ENCODE measurements around the gene MYH6. TPM values are rescaled to one million over a fixed set of nuclear protein-coding genes. Genes with fewer than 3 reads are reported as not detected.

The MYH6 gene
- total RNA-seq, 4 donors from 2014 or later, result 20.4 to 1,496 (median 303) TPM

DNA sequence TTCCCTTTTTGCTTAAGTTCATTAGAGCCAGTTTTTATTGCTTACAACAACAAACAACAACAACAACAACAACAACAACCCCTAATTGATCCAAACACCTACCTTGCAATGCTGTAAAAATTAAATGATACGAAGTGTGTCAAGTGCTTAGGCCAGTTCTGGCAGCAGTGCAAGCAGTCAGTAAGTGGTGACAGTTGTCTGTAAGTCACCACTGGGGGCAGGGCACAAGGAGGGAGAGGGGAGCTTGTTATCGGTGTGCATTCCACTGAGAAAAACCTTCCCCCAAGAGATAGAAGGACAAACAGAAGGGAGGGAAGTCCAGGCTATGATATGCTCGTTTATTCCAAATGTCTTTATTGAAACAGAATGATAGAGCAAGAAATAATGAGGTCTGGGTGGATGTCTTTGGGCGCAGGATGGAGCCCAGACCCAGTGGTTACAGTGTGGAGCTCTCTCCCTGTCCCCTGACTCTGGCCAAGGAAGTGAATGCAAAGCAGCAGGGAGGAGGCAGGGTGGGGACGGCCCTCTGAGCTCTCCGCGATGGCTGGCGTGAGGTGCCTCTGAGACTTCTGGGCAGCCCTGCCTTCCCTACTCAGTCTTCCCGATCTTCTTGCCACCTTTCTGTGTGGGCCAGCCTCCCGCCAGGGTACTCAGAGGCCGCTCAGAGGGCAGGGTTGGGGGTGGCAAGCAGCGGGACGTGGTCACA, 61.9 kb downstream of the MYH6 start:
- DNase-seq, result no peak
- no peak for ATAC-seq
- in situ Hi-C loops (cut with MboI; ENCODE audit: low sequenced_read_pairs in 4 of 4) (loop anchor here in 1 of 4 donors (25.0 kb wide), 1 partner anchor 216 kb away; the partner anchor contains the start of genes AP1G2, THTPA and ZFHX2), intact Hi-C loops (cut with DNase I; ENCODE audit: low total_unique reads) (no loop called here)
- Histone ChIP-seq H3K27ac (no peak overlapping the region), H3K9me3 (no peaks in the 10 kb centered on the region), H3K4me3 (no peak overlapping the region), H3K36me3 (no peaks in the 10 kb centered on the region), H3K4me1 (no peaks in the 10 kb centered on the region), H3K27me3 (peaks cover 0 to 4% (median under 1%) of the 10 kb centered on the region in 3 donors)
- TF ChIP-seq POLR2A (IDR thresholded peaks at IDR 0.05), result no peak
- TF ChIP-seq, protein P1, sequence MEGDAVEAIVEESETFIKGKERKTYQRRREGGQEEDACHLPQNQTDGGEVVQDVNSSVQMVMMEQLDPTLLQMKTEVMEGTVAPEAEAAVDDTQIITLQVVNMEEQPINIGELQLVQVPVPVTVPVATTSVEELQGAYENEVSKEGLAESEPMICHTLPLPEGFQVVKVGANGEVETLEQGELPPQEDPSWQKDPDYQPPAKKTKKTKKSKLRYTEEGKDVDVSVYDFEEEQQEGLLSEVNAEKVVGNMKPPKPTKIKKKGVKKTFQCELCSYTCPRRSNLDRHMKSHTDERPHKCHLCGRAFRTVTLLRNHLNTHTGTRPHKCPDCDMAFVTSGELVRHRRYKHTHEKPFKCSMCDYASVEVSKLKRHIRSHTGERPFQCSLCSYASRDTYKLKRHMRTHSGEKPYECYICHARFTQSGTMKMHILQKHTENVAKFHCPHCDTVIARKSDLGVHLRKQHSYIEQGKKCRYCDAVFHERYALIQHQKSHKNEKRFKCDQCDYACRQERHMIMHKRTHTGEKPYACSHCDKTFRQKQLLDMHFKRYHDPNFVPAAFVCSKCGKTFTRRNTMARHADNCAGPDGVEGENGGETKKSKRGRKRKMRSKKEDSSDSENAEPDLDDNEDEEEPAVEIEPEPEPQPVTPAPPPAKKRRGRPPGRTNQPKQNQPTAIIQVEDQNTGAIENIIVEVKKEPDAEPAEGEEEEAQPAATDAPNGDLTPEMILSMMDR (IDR thresholded peaks at IDR 0.05 in 4 of 5, conservative IDR thresholded peaks at IDR 0.05 in 1 of 5), result no peak

DNA sequence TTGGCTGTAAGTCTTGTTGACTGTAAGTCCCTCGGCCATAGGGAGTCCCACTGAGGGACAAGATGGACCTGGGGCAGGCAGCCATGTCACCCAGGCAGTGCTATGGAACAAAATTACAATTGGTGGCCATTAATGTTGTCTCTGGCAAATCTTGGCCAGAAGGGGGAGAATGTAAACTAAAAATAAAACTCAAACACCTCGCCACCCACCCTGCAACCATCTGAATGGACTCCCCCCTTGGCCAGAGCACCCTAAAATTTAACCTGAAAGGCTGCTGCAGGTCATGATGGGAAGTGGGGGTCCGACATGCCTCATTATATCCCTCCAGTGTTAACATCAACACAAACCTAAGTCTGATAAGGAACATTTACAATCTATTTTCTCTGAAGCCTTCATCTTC, 63.6 kb downstream of the MYH6 start:
- Histone ChIP-seq H3K9me3 (no peaks in the 10 kb centered on the region), H3K36me3 (no peaks in the 10 kb centered on the region), H3K27ac (no peak overlapping the region), H3K4me1 (no peaks in the 10 kb centered on the region), H3K27me3 (no peaks in the 10 kb centered on the region), H3K4me3 (no peak overlapping the region)
- in situ Hi-C loops (cut with MboI; ENCODE audit: low sequenced_read_pairs in 4 of 4), result loop anchor here in 1 of 4 donors (25.0 kb wide), 1 partner anchor 218 kb away; the partner anchor contains the start of genes AP1G2, THTPA and ZFHX2
- DNase-seq (no peak), ATAC-seq (no peak)
- intact Hi-C loops (cut with DNase I; ENCODE audit: low total_unique reads), result no loop called here
- TF ChIP-seq, protein P1 (IDR thresholded peaks at IDR 0.05 in 4 of 5, conservative IDR thresholded peaks at IDR 0.05 in 1 of 5), result no peak
- TF ChIP-seq POLR2A (IDR thresholded peaks at IDR 0.05), result no peak

DNA sequence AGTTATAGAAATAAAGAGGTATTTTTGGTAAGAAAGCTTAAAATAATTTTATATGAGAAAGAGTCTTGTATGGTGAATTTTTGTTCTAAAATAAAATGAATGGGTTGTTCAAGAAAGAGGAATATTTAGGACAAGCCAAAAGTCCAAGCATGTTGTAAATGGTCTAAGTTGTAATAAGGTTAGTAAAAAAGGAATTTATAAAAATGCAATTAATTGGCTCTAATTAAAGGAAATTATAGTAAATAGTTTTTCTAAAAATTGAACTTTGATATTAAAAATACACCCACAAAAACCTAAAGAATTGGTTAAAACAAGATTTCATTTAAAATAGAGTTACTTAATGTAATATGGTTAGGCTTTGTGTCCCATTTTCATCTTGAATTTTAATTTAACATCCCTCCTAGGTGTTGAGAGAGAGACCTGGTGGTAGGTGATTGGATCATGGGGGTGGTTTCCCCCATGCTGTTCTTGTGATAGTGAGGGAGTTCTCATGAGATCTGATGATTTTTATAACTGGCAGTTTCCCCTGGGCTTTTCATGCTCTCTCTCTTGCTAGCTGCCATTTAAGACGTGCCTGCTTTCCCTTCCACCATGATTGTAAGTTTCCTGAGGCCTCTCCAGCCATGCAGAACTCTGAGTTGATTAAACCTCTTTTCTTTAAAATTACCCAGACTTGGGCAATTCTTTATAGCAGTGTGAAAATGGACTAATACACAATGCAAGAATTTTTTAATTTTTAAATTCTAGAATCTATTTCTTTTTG, 68.4 kb downstream of the MYH6 start:
- in situ Hi-C loops (cut with MboI; ENCODE audit: low sequenced_read_pairs in 4 of 4), result loop anchor here in 2 of 4 donors (10.0 to 25.0 kb wide), 2 partner anchors 45 to 223 kb away; partner anchors contain the start of genes AP1G2 (in 1 of the 2), THTPA (in 1 of the 2) and ZFHX2 (in 1 of the 2)

DNA sequence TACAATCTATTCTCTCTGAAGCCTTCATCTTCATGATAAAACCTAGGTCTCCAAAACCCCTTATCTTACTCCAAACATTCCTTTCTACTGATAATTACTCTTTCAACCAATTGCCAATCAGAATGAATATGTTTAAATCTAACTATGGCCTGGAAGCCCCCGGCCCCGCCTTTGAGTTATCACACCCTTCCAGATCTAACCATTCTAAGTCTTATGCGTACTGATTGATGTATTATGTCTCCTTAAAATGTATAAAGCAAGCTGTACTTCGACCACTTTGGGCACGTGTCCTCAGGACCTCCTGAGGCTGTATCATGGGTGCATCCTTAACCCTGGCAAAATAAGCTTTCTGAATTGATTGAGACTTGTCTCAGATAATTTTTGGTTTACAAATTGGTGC, 72.5 kb downstream of the MYH6 start:
- no peak for TF ChIP-seq POLR2A (IDR thresholded peaks at IDR 0.05)
- TF ChIP-seq, protein P1 (IDR thresholded peaks at IDR 0.05 in 4 of 5, conservative IDR thresholded peaks at IDR 0.05 in 1 of 5), result no peak
- Histone ChIP-seq H3K9me3 (no peaks in the 10 kb centered on the region), H3K4me3 (no peak overlapping the region), H3K27ac (no peak overlapping the region), H3K4me1 (no peaks in the 10 kb centered on the region), H3K36me3 (no peaks in the 10 kb centered on the region), H3K27me3 (no peaks in the 10 kb centered on the region)
- intact Hi-C loops (cut with DNase I; ENCODE audit: low total_unique reads), result no loop called here
- in situ Hi-C loops (cut with MboI; ENCODE audit: low sequenced_read_pairs in 4 of 4), result loop anchor here in 2 of 4 donors (10.0 to 25.0 kb wide), 2 partner anchors 49 to 227 kb away; partner anchors contain the start of genes AP1G2 (in 1 of the 2), THTPA (in 1 of the 2) and ZFHX2 (in 1 of the 2)
- DNase-seq (no peak), ATAC-seq (no peak)

More for the DNA sequence above, 68.4 kb downstream of the MYH6 start:
- intact Hi-C loops (cut with DNase I; ENCODE audit: low total_unique reads), result no loop called here
- Histone ChIP-seq H3K4me3 (no peak overlapping the region), H3K27ac (no peak overlapping the region), H3K9me3 (no peaks in the 10 kb centered on the region), H3K36me3 (no peaks in the 10 kb centered on the region), H3K4me1 (no peaks in the 10 kb centered on the region), H3K27me3 (no peaks in the 10 kb centered on the region)
- TF ChIP-seq POLR2A (IDR thresholded peaks at IDR 0.05), result no peak
- TF ChIP-seq, protein P1 (IDR thresholded peaks at IDR 0.05 in 4 of 5, conservative IDR thresholded peaks at IDR 0.05 in 1 of 5), result no peak
- DNase-seq (no peak), ATAC-seq (no peak)

MicroRNAs encoded within 50 kb of the gene (microRNA counts, 767-probe panel; counts per million panel counts)
- microRNA hsa-miR-208a (356 to 448 counts per million in 2 donors), microRNA hsa-miR-208b (9,129 to 9,408 counts per million in 2 donors)

Small RNA genes within 50 kb of the gene (microRNA-seq; reads per million reads assigned to microRNA genes)
- gene MIR208A (ENCODE audit: borderline replicate concordance in 2 of 2) (224 to 429 reads per million in 2 donors), gene MIR208B (ENCODE audit: borderline replicate concordance in 2 of 2) (10,204 to 15,275 reads per million in 2 donors)

Other genes starting within 250 kb of the MYH6 start
- gene SLC7A8, start 224.6 kb downstream of the MYH6 start, total RNA-seq, result 100 to 1,000 TPM in 1 of 4 donors, 10 to 100 TPM in 3; 34.5 to 199 (median 63.7) TPM
- gene RNF212B, start 170.3 kb downstream of the MYH6 start, total RNA-seq, result not detected
- gene HOMEZ, start 122.1 kb downstream of the MYH6 start, total RNA-seq, result 1 to 10 TPM; 7.8 to 10.0 (median 8.4) TPM
- gene PPP1R3E, start 105.4 kb downstream of the MYH6 start, total RNA-seq, result 1 to 10 TPM; 5.9 to 7.9 (median 6.7) TPM
- 10 to 100 TPM; 13.4 to 24.9 (median 23.8) TPM for gene BCL2L2, start 101.4 kb downstream of the MYH6 start, total RNA-seq
- 10 to 100 TPM; 15.7 to 32.8 (median 26.6) TPM for gene PABPN1, start 86.8 kb downstream of the MYH6 start, total RNA-seq
- 1 to 10 TPM in 2 of 4 donors, under 1 TPM in 2; 0.68 to 2.7 (median 1.4) TPM for gene SLC22A17, start 55.4 kb downstream of the MYH6 start, total RNA-seq
- gene EFS, start 43.1 kb downstream of the MYH6 start, total RNA-seq, result 1 to 10 TPM in 3 of 4 donors, under 1 TPM in 1; 0.31 to 4.1 (median 1.6) TPM
- not detected for gene IL25, start 35.5 kb downstream of the MYH6 start, total RNA-seq
- 1 to 10 TPM in 1 of 4 donors, not detected in 3; 1.7 TPM for gene CMTM5, start 31.2 kb downstream of the MYH6 start, total RNA-seq
- gene MYH7, start 27.4 kb upstream of the MYH6 start, total RNA-seq, result 1,000 to 10,000 TPM; 1,360 to 5,274 (median 3,359) TPM
- 10 to 100 TPM; 27.9 to 41.9 (median 36.1) TPM for gene NGDN, start 61.4 kb upstream of the MYH6 start, total RNA-seq
- under 1 TPM in 3 of 4 donors, not detected in 1; 0.23 to 0.44 (median 0.41) TPM for gene ZFHX2, start 143.5 kb upstream of the MYH6 start, total RNA-seq
- 10 to 100 TPM; 13.2 to 32.9 (median 21.4) TPM for gene THTPA, start 148.0 kb upstream of the MYH6 start, total RNA-seq
- gene AP1G2, start 159.5 kb upstream of the MYH6 start, total RNA-seq, result 10 to 100 TPM in 1 of 4 donors, 1 to 10 TPM in 3; 1.5 to 31.5 (median 7.8) TPM
- gene JPH4, start 170.5 kb upstream of the MYH6 start, total RNA-seq, result under 1 TPM in 1 of 4 donors, not detected in 3; 0.09 TPM
- not detected for gene DHRS2, start 228.1 kb upstream of the MYH6 start, total RNA-seq